PC-3 (cell line): ENCODE measurements around the gene GSTM4. TPM values are rescaled to one million over a fixed set of nuclear protein-coding genes. Genes with fewer than 3 reads are reported as not detected.

ENCODE experiments used
- ATAC-seq: fragments of 200-7000 bp; cut with Tn5 transposase; 2 replicates; pipeline ENCODE4 v1.9.1; 2020; ENCODE audit warnings: mild to moderate bottlenecking, moderate library complexity
- BruUV-seq: library from RNA; stranded (reverse); fragments of 400-500 nt; replicated peaks from 2 replicates; lab custom pipeline; 2021; lab: Mats Ljungman, UMichigan
- CTCF ChIA-PET: fragments of 300-600 bp; sonication (Branson Sonifier 250); formaldehyde crosslinking; loops from one replicate; lab custom pipeline; 2022; ENCODE audit warnings: antibody characterized with exemption; lab: Charles Lee
- POLR2A ChIA-PET: fragments of 300-600 bp; sonication (Branson Sonifier 250); formaldehyde crosslinking; loops from one replicate; lab custom pipeline; 2022; ENCODE audit warnings: antibody characterized with exemption; ENCODE audit not compliant: unreplicated experiment; lab: Charles Lee
- DNase-seq: peaks from one replicate; pipeline ENCODE4 v3.0.0-alpha.2; 2015
- H2AFZ ChIP-seq: fragments of 300-600 bp; sonication (generic); 2 replicates; pipeline ENCODE4 v1.6.0; 2016; ENCODE audit warnings: antibody characterized with exemption, low read length
- H3F3A ChIP-seq: fragments of 300-600 bp; sonication (generic); one replicate; pipeline ENCODE4 v1.6.0; 2017; ENCODE audit warnings: antibody characterized with exemption, low read length, control low read depth, mild to moderate bottlenecking; ENCODE audit not compliant: unreplicated experiment
- H3K27ac ChIP-seq: fragments of 300-600 bp; sonication (generic); 2 replicates; pipeline ENCODE4 v1.5.1; 2016; ENCODE audit warnings: mild to moderate bottlenecking, low read length
- H3K27me3 ChIP-seq: fragments of 300-600 bp; sonication (generic); 2 replicates; pipeline ENCODE4 v1.6.1; 2016; ENCODE audit warnings: low read length, mixed read lengths
- H3K36me3 ChIP-seq: fragments of 300-600 bp; sonication (generic); 2 replicates; pipeline ENCODE4 v1.6.1; 2016; ENCODE audit warnings: low read depth, mixed run types, low read length, mixed read lengths
- H3K4me1 ChIP-seq: fragments of 300-600 bp; sonication (generic); 2 replicates; pipeline ENCODE4 v1.5.1; 2016; ENCODE audit warnings: low read length; ENCODE audit not compliant: insufficient read depth
- H3K4me2 ChIP-seq: fragments of 300-600 bp; sonication (generic); 2 replicates; pipeline ENCODE4 v1.6.0; 2016; ENCODE audit warnings: low read length
- H3K4me3 ChIP-seq: fragments of 300-600 bp; sonication (generic); 2 replicates; pipeline ENCODE4 v1.5.1; 2016; ENCODE audit warnings: mild to moderate bottlenecking, low read length, mixed read lengths
- H3K79me2 ChIP-seq: fragments of 300-600 bp; sonication (generic); 2 replicates; pipeline ENCODE4 v1.6.1; 2017; ENCODE audit warnings: low read length, mixed read lengths
- H3K9ac ChIP-seq: fragments of 300-600 bp; sonication (generic); 2 replicates; pipeline ENCODE4 v1.6.0; 2016; ENCODE audit warnings: mild to moderate bottlenecking, low read length
- H3K9me2 ChIP-seq: fragments of 300-600 bp; sonication (generic); replicated peaks from 2 replicates; pipeline ENCODE4 v1.6.1; 2016; ENCODE audit warnings: mixed run types, low read length, mixed read lengths
- H3K9me3 ChIP-seq: fragments of 300-600 bp; sonication (generic); 2 replicates; pipeline ENCODE4 v1.6.1; 2016; ENCODE audit warnings: low read length, mixed read lengths
- H4K20me1 ChIP-seq: fragments of 300-600 bp; sonication (generic); 2 replicates; pipeline ENCODE4 v1.6.1; 2016; ENCODE audit warnings: low read length, mixed read lengths
- CTCF ChIP-seq: fragments of 300-600 bp; sonication (generic); conservative IDR thresholded peaks from 2 replicates; pipeline ENCODE4 v1.5.1; 2017; ENCODE audit warnings: antibody characterized with exemption, low read depth, mild to moderate bottlenecking, low read length
- EZH2 ChIP-seq: fragments of 300-600 bp; sonication (generic); IDR thresholded peaks from one replicate; pipeline ENCODE4 v1.6.1; 2017; ENCODE audit warnings: antibody characterized with exemption, mild to moderate bottlenecking, low read length; ENCODE audit not compliant: unreplicated experiment
- EZH2phosphoT487 ChIP-seq: fragments of 300-600 bp; sonication (generic); IDR thresholded peaks from 2 replicates; pipeline ENCODE4 v1.6.1; 2018; ENCODE audit warnings: mild to moderate bottlenecking, antibody characterized with exemption, low read length, borderline replicate concordance
- intact Hi-C: fragments of 100-400 bp; cut with micrococcal nuclease; formaldehyde crosslinking; loops from 2 replicates; pipeline ENCODE4 v1.9.0; 2023
- total RNA-seq: library from RNA; depleted of rRNA; stranded (reverse); fragments of >200 nt; gene quantifications from 2 replicates; pipeline ENCODE4 v1.2.3, GENCODE V29; 2014

GSTM4 gene
- total RNA-seq, 1 experiment from 2014 or later = 25.9 TPM

- CTCF ChIA-PET = no interaction called here
- ATAC-seq = no peak
- DNase-seq = no peak
Observed at GRCh38 chr1:109657970-109658369, 2.1 kb downstream of the GSTM4 start.

GRCh38 chr1:109658533-109659042 lies 2.7 kb downstream of the GSTM4 start:
- H3K4me2 ChIP-seq = no peak overlapping the region
- no peak for TF ChIP-seq CTCF
- TF ChIP-seq EZH2phosphoT487 = no peak
- no peak for TF ChIP-seq EZH2
- H3K27me3 ChIP-seq = no peaks in the 10 kb centered on the region
- no peak overlapping the region for H3K27ac ChIP-seq
- intact Hi-C loops = no loop called here
- no peaks in the 10 kb centered on the region for H3K9me2 ChIP-seq
- DNase-seq (no peak), ATAC-seq (no peak)
- no peaks in the 10 kb centered on the region for H3K9me3 ChIP-seq
- no peak overlapping the region for H3K9ac ChIP-seq
- POLR2A ChIA-PET = no interaction called here
- H3F3A ChIP-seq = no peaks in the 10 kb centered on the region
- peaks cover 9% of the 10 kb centered on the region for H3K4me1 ChIP-seq
- no peak overlapping the region for H2AFZ ChIP-seq
- CTCF ChIA-PET = no interaction called here
- BruUV-seq = no TSS peak
- no peaks in the 10 kb centered on the region for H3K36me3 ChIP-seq
- no peaks in the 10 kb centered on the region for H4K20me1 ChIP-seq
- H3K79me2 ChIP-seq = no peaks in the 10 kb centered on the region
- no peak overlapping the region for H3K4me3 ChIP-seq

More at GRCh38 chr1:109657970-109658369, 2.1 kb downstream of the GSTM4 start:
- Histone ChIP-seq H3K27me3 (no peaks in the 10 kb centered on the region), H3K79me2 (no peaks in the 10 kb centered on the region), H3K9ac (no peak overlapping the region), H3K9me3 (no peaks in the 10 kb centered on the region), H3F3A (no peaks in the 10 kb centered on the region), H3K4me1 (peaks cover 14% of the 10 kb centered on the region), H3K4me2 (no peak overlapping the region), H2AFZ (no peak overlapping the region), H3K27ac (no peak overlapping the region), H3K36me3 (no peaks in the 10 kb centered on the region), H3K4me3 (no peak overlapping the region), H4K20me1 (no peaks in the 10 kb centered on the region), H3K9me2 (no peaks in the 10 kb centered on the region)
- TF ChIP-seq EZH2phosphoT487 (no peak), CTCF (no peak), EZH2 (no peak)
- POLR2A ChIA-PET = interaction anchor here (0.6 kb wide), 1 partner anchor 112 kb away, joined by 3 read pairs; no protein-coding TSS in a partner anchor
- intact Hi-C loops = no loop called here
- no TSS peak for BruUV-seq

GRCh38 chr1:109659145-109659544 lies 3.2 kb downstream of the GSTM4 start:
- ChIA-PET POLR2A (no interaction called here), CTCF (no interaction called here)
- no peak for DNase-seq
- no peaks in the 10 kb centered on the region for H3F3A ChIP-seq
- no peak overlapping the region for H3K9ac ChIP-seq
- H3K4me1 ChIP-seq = peaks cover 13% of the 10 kb centered on the region
- H3K9me2 ChIP-seq = no peaks in the 10 kb centered on the region
- ATAC-seq = no peak
- H2AFZ ChIP-seq = no peak overlapping the region
- H3K4me3 ChIP-seq = no peak overlapping the region
- no TSS peak for BruUV-seq
- H4K20me1 ChIP-seq = no peaks in the 10 kb centered on the region
- H3K79me2 ChIP-seq = no peaks in the 10 kb centered on the region
- H3K27ac ChIP-seq = no peak overlapping the region
- intact Hi-C loops = no loop called here
- TF ChIP-seq EZH2phosphoT487 = no peak
- TF ChIP-seq CTCF = no peak
- no peak for TF ChIP-seq EZH2
- H3K36me3 ChIP-seq = no peaks in the 10 kb centered on the region
- no peak overlapping the region for H3K4me2 ChIP-seq
- H3K9me3 ChIP-seq = no peaks in the 10 kb centered on the region
- H3K27me3 ChIP-seq = no peaks in the 10 kb centered on the region
